Measurements from ENCODE around the gene DNAH10.

The DNAH10 gene, protein sequence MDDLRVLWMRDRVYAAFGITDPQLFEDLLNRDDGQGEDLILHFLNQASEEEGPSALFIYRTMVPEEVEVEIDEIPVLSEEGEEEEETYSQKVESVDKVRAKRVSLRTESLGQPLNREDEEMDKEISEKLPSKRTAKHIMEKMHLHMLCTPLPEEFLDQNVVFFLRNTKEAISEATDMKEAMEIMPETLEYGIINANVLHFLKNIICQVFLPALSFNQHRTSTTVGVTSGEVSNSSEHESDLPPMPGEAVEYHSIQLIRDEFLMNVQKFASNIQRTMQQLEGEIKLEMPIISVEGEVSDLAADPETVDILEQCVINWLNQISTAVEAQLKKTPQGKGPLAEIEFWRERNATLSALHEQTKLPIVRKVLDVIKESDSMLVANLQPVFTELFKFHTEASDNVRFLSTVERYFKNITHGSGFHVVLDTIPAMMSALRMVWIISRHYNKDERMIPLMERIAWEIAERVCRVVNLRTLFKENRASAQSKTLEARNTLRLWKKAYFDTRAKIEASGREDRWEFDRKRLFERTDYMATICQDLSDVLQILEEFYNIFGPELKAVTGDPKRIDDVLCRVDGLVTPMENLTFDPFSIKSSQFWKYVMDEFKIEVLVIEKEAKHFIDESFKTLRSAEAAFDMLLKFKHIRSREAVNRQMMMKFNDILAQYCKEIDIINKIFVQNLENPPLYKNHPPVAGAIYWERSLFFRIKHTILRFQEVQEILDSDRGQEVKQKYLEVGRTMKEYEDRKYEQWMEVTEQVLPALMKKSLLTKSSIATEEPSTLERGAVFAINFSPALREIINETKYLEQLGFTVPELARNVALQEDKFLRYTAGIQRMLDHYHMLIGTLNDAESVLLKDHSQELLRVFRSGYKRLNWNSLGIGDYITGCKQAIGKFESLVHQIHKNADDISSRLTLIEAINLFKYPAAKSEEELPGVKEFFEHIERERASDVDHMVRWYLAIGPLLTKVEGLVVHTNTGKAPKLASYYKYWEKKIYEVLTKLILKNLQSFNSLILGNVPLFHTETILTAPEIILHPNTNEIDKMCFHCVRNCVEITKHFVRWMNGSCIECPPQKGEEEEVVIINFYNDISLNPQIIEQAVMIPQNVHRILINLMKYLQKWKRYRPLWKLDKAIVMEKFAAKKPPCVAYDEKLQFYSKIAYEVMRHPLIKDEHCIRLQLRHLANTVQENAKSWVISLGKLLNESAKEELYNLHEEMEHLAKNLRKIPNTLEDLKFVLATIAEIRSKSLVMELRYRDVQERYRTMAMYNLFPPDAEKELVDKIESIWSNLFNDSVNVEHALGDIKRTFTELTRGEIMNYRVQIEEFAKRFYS (N-terminal part only)

DNA sequence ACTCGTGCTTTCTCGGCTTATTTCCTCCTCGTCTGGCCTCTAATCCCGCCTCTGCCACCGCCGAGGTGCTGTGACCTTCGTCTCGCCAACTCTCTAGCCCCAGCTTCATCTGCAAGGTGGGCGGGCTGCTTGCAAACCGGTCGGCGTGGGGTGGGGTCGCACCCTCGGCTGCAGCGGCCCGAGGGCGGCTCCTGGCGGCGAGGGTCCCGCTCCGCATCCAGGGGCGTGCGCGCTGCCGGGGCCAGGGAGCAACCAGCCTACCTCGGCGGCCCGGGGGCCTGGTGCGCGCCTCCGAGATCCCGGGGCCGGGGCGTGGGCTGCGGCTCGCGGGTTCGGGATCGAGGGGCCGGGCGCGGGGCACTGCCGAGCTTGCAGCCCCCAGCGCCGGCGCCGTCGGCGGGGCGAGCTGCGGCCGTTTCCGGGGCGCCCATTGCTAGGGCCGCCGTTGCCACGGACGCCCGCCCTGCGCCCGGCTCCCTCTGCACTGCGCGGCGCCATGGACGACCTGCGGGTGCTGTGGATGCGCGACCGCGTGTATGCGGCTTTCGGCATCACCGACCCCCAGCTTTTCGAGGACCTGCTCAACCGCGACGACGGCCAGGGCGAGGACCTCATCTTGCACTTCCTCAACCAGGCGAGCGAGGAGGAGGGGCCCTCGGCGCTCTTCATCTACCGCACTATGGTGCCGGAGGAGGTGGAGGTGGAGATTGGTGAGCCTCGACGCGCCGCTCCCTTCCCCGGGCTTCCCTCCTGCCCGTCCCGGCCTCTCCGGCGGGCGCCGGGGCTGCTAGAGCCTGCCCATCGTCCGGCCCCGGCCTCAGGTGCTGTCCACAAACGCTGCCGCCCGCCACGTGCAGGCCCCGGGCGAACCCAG lies at the start of gene DNAH10:
Gene DNAH10 (plus strand): TSS at position 461 of the 874 bp plus-strand sequence. CDS start 36 bp downstream, at position 497.
- DNase-seq, result no peak

DNA sequence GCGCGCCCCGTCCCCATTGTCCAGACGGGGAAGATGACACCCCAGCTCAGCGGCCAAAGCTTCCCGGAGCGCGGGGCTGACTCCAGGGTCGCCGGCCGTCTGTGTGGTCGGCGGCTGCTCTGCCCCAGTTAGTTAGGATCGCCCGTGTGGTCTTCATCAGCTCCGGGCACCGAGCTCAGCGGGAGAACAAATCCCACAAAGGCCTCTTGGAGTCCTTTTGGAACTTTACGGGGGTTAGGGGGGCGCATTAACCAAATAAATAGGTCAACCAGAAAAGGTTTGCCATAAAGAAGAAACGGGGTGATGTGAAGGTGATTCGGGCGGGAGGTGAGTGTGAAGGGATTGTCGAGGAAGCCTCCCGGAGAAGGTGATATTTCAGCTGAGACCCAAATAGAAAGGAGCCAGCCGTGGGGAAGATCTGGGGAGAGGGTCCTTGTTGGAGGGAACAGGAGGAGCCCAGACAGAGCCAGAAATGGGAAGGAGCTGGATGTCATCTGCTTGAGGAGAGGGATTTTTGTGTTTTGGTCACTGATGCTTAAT lies 49.3 kb upstream of the DNAH10 start:
- DNase-seq, result no peak

DNA sequence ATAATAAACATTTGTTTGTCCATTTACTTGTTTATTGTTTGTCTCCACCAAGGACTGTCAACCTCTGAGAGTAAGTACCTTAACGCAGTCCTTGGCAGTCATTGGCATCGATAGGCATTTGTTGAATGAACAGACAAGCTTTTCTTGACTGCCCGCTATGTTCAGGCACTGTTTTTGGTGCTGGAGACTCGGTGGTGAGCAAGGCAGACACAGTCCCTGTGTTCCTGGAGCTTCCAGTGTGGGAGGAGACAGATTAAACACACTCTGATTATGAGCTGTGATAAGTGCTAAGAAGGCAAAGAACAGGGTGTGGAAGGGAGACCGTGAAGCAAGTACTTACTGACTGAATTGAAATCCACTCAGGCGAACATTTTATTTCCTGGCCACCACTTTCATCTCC lies 48.7 kb upstream of the DNAH10 start:
- DNase-seq, result no peak

DNA sequence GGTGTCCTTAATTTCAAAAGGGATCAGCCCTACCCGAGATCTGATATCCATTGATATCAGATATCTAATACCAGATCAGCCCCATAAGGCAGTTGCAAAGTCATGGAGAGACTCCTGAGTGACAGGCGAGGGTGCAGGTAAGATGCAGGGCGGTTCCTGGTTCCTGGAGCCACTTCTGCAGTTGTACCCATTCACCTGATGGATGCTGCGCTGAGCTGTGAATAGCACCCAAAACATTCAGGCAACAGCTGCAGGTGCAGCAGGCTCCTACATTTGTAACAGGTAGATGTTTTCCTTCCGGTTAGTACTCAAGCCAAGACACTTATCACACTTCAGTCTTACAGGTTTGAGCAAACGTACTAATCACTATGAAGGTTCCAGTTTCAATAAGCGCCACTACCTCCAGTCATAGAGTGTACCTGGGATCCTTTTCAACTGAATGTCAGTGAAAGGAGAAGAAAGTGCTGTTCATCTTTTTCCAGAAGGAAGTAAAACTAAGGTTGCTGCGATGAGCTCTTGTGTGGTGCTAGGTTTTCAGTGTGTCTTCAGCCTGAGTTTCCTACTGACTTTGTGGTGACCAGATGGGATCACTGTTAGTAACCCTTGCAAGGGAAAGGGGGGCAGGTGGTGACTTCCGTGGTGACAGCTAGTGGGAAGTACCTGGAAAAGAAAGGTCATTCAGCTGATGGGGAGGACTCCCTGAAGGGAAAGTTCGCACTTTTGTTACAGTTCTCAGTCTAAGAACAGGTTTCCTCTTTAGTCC lies 48.1 kb upstream of the DNAH10 start:
- DNase-seq, result no peak

DNA sequence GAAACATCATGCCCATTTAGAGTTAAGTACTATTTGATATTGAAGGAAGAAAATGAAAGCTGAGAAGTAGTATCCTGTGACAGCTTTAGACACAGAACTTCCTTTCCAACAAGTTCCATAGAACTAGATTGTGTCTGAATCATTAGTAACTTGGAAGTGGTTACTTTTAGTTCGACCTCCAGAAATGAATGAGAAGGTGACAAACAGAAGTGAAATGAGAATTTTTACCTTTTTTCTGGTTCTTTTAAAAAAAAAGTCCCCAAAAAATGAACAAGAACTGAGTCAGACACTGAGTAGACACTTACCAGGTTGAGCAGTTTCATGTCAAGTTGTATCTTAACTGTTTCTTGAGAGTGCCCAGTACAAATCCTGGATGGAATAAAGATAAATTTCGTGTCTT lies 46.9 kb upstream of the DNAH10 start:
- DNase-seq, result no peak

DNA sequence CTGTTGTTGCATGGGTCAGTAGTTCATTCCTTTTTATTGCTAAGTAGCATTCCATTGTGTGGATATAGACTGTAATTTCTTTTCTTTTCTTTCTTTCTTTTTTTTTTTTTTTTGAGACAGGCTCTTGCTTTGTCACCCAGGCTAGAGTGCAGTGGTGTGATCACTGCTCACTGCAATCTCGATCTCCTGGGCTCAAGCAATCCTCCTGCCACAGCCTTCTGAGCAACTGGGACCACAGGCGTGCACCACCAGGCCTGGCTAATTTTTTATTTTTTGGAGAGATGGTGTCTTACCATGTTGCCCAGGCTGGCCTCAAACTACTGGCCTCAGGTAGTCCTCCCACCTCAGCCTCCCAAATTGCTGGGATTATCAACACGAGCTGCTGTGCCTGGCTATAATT lies 44.8 kb upstream of the DNAH10 start:
- DNase-seq, result no peak

DNA sequence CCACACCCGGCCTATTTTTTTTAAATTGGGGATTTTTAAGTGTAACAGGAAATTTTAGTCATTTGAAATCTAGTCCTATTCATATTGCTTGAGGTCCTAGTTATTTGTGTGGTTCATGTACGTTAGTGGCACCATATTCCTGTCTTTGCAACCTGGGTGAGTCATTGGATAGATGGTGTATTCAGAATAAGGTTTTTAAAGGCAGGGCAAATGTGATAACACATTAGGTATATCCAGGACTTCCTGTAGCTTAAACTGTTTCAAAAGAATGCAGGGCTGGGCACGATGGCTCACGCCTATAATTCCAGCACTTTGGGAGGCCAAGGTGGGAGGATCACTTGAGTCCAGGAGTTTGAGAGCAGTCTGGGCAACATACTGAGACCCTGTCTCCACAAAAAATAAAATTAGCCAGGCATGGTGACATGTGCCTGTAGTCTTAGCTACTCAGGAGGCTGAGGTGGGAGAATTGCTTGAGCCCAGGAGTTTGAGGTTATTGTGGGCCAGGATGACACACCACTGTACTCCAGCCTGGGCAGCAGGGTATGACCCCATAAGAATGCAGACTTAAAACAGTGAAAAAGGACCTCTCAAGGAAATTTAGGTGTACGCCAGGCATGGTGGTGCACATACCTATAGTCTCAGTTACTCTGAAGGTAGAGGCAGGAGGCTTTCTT lies 41.8 kb upstream of the DNAH10 start:
- DNase-seq, result no peak

DNA sequence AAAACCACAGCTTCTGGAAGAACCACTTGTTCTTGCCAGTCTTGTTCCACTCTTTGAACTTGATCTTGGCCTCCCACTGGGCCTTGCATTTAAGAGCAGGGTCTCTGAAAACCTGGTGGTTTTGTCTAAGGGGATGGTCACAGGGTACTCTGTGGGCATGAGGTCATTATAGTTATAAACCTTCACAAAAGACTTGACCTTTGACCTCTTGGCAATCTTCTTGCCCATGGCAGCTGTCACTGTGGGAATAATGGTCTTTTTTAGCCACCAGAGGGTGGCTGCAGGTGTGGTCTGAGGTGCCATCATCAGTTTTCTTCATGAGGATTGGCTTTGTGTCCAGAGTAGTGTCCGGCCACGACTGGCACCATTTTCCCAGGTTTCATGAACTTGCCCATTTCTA lies 40.9 kb upstream of the DNAH10 start:
- DNase-seq, result no peak

DNA sequence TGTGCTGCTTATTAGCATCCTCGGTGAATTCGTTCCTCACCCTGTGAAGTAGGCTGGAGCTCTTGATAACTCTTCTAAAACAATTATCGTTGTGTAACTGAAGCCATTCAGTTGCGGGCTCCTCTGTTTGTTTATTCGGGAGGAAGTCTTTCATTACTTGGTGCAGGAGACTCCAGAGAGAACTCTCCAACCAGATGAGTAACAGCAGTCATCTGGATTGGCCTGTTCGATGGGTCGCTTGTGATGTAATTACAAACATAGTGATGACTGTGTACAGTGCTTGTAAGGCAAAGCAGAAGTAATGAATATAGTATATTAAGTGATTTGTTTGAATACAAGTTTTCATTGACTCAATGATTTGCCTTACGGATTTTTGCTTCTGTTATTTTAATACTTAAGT lies 39.1 kb upstream of the DNAH10 start:
- no peak for DNase-seq

DNA sequence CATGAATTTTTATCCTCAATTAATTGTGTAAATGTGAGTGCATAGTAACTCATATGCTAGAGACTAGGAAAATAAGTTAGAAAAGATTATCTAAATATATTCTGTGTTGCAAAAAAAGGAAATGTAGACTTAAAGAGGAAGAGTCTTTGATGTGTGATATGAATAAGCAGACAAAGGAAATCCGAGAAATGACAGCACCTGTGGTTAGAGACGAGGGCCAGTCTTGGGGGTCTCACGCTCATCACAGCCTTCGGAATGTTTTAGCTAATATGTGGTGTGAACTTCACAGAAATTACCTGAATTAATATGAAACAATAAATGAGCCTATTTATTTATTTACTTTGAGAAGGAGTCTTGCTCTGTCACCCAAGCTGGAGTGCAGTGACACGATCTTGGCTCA lies 38.3 kb upstream of the DNAH10 start:
- no peak for DNase-seq

DNA sequence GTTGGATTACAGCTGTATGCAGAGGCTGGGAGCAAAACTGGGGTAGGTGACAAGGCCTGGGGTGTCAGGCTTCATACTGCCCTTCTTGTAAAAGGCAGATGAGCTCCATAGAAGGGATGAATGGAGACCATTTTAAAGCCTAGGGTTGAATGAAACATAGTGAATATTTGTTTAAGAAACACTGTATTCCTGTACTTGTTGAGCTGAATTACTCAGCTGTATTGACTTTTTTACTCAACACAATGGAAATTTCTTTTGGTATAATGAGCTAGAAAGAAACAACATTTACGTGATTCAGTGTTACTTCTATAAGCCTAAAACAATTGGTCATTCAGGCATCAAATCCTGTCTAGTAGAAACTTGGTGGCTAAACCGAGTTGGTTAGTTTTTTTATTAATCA lies 35.9 kb upstream of the DNAH10 start:
- DNase-seq, result no peak

DNA sequence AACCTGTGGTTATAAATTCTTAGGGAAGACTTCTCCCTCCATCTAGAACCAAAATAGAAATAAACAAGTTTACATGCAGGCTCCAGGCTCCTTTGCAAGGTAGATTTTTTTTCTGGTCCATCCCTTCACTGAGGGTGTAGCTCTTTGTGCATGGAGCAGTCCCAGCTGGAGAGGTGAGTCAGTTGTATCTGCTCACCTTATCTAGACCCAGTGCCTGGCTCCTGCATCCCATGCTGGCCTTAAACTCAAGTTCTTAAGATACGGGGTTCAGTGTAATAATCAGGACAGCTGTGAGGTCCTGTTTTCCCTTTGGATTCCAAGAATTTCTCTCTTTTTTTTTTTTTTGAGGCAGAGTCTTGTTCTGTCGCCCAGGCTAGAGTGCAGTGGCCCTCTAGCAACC lies 35.1 kb upstream of the DNAH10 start:
- DNase-seq, result no peak

DNA sequence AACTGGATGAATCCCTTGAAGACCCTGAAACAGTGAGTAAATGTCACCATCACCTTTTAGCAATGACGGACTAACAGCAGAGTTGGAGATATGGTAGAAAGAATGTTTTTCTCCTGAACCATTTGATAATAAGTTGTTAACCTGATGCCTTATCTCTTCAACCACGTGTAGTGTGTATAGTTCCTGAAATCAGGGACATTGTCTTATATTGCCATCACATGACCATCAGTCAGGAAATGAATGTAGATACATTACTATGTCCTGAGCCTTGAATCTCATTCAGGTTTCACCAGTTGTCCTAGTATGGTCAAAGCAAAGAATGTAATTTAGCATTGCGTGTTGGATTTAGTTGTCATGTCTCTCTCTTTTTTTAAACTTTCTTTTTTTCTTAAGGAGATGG lies 34.2 kb upstream of the DNAH10 start:
- no peak for DNase-seq

DNA sequence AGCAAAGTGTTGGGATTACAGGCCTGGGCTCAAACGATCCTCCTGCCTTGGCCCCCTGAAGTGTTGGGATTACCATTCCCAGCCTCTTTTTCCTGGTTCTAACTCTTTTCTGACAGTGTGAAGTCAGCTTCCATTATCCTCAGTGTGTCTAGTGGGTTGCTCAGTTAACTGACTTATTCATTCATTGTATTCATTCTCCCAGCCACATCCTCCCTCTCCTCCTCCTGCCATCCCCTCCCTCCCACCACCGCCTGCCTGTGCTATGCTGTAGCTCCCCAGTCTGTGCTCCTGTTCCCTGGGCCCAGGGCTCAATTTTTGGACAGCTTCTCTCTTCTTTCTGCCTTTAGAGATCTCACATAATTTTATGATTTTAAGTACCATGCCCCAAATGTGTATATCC lies 30.5 kb upstream of the DNAH10 start:
- no peak for DNase-seq

DNA sequence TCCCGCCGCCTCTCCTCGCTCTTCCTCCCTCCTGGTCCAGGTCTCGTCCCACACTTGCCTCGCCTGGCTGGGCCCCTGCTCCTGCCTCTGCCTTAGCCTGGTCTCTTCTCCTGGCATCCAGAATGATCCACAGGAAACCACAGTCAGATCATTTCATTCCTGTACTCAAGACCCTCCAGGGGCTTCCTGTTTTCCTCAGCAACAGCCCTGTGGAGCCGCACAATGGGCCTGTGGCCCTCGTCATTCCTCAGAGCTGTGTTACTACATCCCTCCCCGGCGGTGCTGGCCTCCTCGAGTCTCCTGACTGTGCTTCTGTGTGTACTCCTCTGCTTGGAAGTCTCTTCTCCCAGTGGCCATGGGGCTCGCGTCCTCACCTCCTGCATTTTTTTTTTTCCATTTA lies 29.9 kb upstream of the DNAH10 start:
- DNase-seq, result no peak

DNA sequence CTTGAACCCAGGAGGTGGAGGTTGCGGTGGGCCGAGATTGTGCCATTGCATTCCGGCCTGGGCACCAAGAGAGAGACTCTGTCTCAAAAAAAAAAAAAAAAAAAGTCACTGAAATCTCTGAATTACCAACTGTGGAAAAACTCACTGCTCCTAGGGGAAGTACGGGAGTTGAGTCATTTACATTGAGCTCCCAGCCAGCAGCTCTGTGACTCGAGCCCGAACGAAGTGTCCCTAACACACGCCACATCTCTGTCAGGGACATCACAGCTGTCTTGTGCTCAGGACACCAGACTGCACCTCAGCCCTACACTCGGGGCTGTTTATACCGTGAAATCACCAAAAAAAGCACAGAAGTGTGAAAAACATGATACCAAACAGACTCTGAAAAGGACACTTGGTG lies 28.9 kb upstream of the DNAH10 start:
- DNase-seq, result no peak

DNA sequence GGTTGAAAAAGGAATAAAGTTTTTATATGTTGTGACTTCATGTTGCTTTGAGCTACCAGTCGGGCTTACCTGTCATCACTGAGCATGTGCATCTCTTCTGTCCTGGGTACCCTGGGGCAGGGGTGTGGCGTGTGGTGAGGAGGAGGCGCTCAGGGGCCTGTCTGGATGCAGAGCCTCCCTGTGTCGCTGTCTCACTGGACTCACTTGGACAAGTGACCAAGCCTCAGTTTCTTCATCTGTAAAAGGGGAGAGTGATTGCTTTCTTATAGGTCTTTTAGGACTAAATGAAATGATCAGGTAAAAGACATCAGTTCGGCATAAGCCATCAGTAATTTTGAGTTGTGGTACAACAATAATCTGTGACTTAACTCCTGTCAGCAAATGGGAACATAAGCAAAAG lies 27.8 kb upstream of the DNAH10 start:
- DNase-seq, result no peak

DNA sequence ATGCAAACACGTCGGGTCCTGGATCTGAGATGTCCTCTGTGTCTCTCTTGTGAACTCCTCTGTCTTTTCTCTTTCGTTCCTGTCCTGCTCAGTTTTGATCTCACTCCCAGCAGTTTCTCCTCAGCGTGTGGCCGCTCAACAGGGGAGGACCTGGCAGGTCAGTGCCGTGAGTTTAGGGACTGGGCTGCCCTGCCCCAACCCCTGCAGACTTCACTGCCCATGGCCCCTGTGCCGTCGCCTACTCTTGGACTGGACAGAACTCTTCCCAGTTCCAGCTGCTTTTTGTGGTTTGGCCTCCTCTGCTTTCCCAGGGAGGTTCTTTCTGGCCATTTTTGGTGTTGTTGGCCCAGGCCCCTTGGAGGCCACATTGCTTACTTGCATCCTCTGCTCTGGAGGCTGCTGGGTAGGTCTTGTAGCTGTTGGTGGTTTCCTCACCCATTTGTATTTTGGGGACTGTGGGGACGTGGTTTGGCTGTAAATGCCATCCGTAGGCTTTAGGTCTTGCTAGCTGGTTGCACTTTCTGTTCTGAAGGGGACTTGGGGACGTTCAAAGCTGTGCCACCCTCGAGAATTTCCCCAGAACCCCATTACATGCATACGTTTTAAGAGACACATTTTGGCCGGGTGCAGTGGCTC lies 20.0 kb upstream of the DNAH10 start:
- no peak for DNase-seq

DNA sequence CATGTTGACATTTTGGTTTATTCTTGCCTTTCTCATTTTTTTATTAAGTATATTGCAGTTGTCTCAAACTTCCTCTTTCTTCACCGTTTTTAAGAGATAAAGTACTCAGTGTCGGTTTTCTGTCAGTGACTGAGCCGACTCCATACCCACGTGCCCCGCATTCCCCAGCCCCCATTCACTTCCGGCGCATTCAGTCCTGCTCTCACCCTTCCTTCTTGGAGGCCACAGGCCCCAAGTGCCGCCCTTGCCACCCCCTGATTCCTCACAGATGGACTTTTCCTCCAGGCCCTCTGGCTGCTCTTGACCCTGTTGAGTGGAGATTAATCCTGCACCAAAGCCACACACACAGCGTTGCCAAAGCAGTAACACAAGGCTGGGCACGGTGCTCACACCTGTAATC lies 19.1 kb upstream of the DNAH10 start:
- no peak for DNase-seq

DNA sequence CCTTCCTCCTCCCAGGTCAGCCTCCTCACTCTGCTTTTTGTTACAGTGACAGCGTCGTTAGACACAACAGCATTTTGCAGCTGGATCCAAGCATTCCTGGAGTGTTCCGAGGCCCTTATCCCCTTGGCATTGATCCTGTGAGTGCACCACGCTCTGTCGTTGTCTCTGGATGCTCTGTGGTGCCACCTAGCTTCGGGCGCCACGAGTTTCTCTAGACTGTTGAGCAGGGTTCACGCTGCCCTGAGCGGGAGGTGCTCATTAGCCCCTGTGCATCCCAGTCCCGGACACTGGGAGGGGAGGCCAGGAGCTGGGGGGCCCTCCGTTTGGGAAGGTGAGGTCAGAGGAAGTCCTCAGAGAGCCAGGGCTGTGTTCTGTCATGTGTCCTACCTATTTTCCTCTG lies 17.3 kb upstream of the DNAH10 start:
- no peak for DNase-seq
